NCI-H146 treated with DMSO at 0.1 percent for 48 hours (cell line): Measurements from ENCODE around the gene LSMEM2.

Experiments
- DNase-seq: peaks from one replicate; lab custom pipeline; 2025; ENCODE audit not compliant: unreplicated experiment; lab: John Stamatoyannopoulos, UW

The LSMEM2 gene

GRCh38 chr3:50320853-50321335 lies 42.0 kb downstream of the LSMEM2 start:
- peak; percentile 25 for DNase-seq

DNA sequence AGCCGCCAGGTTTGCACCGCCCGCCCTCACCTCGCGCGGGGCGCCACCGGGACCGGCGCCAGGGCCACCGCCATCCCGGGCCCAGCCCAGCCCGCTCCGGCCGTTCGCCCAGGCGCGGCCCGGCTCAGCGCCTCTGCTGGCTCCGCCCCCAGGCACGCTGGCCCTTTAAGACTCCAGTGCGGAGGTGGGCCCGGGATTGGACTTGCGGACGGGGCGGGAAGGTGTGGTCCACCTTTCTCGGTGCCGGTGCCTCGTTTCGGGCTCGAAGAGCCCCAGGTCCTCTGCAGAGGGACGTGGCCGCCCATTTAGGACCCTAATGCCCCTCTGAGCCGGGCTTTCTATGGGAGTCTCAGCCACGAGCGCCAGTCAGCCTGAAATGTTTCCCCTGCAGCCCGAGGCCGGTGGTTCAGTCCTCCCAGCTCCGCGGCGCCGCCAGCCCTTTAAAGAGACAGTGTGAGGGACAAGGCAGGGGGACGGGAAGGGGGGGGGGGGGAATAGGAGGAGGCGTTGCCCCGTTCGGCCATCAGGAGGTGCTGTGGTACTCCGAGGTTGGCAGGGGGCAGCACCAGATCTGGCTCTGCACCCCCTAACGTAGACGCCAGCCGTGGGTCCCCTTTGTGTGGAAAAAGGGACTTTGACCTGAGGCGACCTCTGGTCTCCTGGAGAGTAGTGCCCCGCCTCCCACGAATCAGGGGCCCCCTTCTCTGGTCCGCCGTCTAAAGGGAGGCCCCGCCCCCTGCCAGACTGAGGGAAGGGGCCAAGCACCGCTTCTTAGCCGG lies 42.6 kb downstream of the LSMEM2 start:
- DNase-seq = peak; percentile 52

DNA sequence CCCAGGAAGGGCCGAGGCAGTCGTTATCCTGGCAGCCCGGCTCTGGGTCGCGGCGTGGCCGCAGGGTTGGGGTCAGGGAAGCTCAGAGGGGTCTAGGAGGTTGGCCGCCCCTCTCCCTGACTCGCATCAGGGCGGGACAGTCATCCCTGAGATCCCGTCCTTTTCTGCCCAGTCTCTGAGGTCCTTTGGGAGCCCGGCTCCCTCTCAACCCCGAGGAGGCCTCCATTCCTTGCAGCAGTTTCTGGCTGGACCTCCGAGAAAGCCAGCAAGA lies 43.2 kb downstream of the LSMEM2 start:
- no peak for DNase-seq

DNA sequence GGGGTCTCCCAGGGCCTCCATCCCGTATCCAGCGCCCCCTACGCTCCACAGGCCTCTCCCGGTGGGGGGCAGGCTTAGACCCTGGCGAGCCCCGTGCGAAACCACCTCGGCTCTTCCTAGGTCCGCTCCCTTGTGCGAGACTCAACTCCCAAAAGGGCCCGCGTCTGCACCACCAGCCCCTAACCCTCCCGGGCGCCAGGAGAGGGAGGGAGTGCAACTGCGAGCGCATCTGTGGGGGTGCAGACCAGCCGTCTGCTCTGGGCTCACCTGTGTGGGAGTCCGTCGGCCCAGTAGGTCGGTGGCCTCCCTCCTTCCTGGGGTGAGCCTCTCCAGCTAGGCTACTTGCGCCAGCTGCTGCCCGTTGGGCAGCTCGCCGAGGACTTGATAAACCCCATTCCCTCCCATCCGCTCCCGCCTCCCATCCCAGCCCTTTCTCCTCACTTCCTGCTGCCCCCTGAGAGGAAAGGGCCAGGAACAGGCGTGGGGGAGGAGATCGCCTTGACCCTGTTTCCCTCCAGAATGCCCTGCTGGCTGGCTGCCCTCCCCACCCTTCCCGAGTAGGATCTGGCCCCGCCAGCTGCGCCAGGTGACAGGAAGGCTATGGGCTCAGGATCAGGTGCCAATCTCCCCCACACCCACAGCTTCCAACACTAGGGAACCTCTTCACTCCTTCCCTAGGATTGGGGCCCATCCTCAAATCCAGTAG lies 43.7 kb downstream of the LSMEM2 start, which contains the start of gene HYAL2:
HYAL2 (minus strand) TSS at position 360 of the 706 bp plus-strand sequence. CDS start 2,256 bp downstream, outside the sequence.
- no peak for DNase-seq

DNA sequence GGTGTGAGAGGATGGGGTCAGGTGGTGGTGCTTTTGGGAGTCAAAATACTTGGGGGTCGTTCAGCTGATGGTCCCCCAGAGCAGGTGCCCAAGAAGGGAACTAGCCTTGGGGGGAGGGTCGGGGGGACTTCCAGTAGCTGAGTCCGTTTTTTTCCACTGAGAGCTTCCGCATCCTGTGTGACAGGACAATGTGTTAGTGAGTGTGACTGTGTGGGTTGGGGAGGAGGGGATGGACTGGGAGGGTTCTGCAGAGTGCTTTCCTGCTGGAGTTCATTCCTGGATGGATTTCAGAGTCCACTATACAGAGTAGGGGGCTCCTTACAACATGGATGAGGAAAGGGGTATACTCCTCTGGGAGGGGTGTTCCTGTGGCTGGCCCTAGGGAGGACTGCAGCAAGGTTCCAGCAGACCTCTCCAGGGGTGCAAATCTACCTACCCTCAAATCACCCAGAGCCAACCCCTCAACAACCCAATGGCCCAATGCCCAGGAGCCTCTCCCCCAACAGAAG lies 44.3 kb downstream of the LSMEM2 start:
- no peak for DNase-seq

GRCh38 chr3:50323614-50324199 lies 44.8 kb downstream of the LSMEM2 start:
- DNase-seq = no peak

DNA sequence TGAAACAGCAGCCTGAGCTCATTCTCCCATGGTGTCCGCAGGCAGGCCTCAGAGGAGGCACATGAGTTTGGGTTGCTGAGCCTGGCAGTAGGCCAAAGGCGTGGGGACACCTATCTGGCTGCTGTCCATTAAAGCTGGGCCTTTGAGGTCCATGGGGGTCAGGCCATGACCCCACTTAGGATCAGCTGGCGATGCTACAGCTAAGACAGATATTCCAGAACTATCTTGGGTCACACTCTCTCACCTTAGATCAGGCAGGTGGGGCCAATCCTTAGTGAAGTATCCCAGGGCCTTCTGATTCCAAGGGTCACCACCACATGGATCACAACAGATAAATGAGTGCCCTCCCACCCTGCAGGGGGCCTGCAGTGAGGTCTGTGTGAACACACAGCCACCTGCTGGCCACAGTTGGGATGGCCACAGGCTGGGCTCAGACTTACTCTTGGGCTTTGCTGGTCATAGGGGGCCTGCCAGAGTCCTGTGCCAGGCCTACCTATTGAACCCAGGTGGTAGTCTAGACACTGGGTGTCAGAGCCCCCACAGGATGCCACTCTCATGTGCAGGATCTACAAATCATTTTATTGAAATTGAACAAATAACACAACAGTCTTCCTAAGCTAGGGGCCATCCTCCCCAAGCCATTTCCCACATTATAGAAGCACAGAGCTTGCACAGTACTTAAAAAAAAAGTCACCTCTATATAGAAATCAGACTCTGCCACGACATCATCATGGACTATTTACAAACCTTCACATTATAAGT lies 45.6 kb downstream of the LSMEM2 start:
- peak; percentile 1 for DNase-seq

- no peak for DNase-seq
These were observed 46.2 kb downstream of the LSMEM2 start for GRCh38 chr3:50325113-50325480.

DNA sequence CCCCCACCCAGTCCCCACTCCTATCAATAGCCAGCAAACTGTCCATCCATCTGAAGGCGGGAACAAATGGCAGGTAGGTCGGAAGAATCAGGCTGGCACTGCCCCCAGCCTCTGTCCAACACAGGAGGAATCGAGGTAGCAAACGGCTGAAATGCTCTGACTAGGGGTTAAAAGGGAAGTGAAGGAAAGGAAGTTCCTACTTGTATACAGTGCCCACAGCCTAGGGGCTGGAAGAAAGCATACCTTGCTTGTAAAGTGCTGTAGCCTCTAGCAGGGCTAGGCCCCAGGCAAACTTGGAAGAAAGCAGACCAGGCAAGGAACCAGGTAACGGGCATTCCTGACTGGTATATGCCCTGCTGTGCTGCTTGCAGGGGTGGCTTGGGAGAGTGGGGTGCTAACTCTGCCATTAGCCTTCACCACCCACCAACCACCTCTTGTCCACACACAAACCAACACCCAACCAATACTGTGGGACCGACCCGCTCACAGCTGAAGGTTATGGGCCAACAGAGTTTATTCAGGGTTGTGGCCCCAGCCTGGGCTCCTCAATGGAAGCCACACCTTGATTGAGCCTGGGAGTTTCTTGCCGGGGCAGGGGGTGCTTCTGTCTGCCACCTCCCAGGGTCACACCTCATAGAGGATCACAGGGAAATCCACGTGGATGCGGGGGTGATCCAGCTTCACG lies 46.8 kb downstream of the LSMEM2 start:
- no peak for DNase-seq

- DNase-seq = no peak
These were observed 47.3 kb downstream of the LSMEM2 start for GRCh38 chr3:50326182-50326541.

DNA sequence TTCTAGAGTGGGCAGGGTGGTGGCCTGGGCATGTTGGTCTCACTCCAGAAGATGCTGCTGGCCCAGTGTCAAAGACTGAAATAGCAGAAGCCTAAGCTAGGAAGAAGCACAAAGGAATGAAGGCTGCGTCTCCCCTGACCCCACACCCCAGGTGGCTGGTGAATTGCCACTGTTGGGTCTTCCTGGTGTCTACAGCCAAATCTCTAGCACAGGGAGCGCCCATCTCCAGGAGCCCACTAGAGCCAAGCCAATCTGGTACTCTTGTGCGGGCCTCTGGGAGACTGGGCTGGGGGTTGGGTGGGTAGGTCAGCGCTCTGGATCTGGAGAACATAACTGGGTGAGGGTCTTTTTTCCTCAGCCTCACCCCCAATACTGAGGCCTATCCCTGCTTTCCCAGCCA lies 48.2 kb downstream of the LSMEM2 start:
- DNase-seq = no peak

DNA sequence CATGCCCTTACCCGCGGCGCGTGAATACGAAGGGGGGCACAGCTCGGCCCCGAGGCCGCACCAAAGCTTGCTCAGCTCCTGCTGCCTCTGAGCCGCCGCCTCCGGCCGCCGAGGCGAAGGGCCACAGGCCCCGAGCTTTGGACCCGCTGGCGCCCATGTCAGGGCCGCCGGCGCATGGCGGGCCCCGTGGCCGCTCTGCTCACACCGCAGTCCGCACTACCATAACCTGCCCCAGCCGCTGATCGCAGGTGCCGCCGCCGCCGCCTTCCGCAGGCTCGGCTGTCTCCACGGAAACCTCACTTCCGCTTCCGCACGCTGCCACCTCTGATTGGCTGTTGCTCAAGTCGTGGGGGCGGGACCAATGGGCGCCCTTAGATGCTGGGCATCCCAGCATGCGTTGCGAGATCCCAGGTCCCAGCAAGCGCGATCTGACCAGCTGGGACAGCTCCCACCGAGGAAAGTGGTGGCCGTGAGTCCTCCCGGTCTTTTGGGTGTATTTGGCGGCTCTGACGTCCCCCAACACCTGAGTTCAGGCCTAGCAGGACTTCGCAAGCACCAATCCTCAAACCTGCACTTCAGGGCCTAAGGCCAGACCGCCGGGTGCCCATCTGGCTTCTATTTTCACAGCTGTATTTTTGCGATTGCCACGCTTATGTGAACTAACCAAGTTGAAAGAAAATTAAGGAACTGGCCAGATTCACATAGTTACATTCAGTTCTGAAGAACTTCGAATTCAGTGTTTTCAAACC lies 49.2 kb downstream of the LSMEM2 start, which contains the start of gene TUSC2:
TUSC2 (minus strand) TSS at position 281 of the 749 bp plus-strand sequence; CDS start at position 157, 124 bp downstream.
- peak; percentile 78 for DNase-seq

DNA sequence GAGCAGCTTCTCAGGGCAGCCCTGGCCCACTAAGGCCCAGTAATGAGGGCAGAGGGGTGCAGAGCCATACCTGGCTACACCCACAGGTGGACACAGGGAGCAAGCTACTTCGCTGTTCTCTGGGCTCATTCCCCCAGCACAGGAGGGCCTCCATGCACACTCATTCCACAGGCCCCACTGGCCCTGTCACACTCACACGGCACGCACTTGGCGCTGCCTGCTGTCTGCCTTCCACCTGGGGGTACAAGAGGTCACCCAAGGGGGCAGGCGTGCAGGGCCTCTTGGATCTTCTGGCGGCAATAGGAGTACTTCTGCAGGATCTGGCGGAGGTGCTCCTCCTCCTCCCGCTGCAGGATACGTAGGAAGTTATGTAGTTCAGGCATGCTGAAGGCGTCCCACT lies 51.4 kb downstream of the LSMEM2 start:
- no peak for DNase-seq

DNA sequence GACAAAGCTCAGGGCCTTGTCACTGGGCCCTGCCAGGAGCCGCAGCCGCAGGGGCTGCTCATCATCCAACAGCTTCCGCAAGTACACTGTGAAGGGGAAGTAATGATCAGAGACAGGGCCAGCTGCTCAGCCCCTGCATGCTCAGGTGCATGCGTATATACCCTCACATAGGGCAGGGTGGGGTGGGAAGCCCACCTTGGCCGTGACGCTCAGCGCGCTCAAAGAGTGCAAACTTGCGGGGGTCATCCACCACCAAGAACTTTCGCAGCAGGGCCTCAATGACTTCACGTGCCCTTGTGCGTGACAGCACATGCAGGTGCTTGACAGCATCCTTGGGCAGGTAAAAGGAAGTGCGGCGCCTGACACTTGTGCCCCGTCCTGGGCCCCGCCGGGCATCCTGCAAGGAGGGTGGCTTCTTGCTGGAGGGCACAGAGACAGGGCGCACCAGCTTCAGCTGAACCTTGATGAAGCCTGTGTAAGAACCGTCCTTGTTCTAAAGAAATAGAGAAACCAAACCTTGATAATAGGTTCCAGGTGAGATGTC lies 52.5 kb downstream of the LSMEM2 start:
- no peak for DNase-seq

DNA sequence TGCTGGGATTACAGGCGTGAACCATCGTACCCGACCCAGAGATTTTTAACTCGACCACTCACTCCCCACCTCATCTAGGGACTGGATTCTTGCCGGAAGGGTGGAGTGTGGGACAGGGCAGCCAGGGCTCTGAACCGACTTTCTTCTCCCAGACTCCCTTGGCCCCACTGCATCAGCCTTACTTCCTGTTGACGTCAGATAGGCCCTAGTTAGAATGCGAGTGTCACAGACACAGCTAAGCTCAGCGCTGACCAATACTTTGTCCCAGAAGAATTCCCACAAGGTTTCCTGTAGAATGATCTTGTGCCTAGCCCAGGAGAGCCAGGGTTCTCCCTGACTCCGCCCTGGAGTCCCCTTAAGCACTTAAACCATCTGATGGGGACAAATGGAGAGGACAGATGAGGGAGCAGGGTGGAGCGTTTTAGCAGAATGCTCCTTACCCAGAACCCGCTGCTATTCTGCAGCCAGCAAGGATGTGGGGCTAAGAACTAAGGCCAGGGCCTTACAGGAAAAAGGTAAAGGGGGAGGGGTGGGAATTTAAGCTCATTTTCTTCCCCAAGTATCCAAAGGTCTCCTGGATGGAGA lies 54.9 kb downstream of the LSMEM2 start:
- no peak for DNase-seq

DNA sequence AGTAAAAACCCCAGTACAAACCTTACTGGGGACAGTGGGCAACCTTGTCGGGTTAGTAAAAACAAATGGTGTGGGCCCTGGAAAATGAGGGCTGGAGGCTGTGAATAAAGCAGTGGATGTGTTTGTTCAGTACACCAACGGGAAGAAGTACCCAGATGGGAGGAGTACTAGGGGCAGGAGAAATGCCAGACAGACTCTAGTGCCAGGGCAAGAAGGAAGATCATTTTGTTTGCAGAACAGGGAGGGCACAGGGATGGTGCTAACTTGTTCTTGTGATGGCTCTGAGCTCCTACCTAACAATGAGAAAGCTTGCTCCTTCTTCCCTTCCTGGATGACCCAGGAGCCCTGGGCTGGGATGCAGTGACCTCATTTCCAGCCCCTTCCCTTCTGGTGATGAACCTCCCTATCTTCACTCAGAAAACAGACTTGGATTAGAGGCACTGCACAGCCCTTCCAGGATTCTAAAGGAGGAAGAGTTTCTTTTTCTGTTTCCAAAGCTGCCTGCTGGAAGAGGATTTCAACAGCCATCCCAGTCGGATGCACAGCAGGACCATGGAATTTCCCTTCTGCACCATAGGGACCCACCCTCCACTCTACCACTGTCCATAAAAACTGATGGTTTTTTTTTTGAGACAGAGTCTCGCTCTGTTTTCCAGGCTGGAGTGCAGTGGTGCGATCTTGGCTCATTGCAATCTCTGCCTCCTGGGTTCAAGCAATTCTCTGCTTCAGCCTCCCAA lies 55.6 kb downstream of the LSMEM2 start:
- no peak for DNase-seq

- DNase-seq = no peak
These were observed 57.7 kb downstream of the LSMEM2 start for GRCh38 chr3:50336452-50337174.
